Suppressor macrophage treated with lipopolysaccharide for 4 hours (primary cell): Measurements from ENCODE around the gene SOX13.
"Not testable (repeated sequence)": the region's sequence is repeated elsewhere in the genome, so short reads cannot be mapped to it uniquely, and the experiment has no call there.

Experiments used
- DNase-seq: peaks from one replicate; pipeline ENCODE4 v3.0.0-alpha.2; 2020

The SOX13 gene

DNA sequence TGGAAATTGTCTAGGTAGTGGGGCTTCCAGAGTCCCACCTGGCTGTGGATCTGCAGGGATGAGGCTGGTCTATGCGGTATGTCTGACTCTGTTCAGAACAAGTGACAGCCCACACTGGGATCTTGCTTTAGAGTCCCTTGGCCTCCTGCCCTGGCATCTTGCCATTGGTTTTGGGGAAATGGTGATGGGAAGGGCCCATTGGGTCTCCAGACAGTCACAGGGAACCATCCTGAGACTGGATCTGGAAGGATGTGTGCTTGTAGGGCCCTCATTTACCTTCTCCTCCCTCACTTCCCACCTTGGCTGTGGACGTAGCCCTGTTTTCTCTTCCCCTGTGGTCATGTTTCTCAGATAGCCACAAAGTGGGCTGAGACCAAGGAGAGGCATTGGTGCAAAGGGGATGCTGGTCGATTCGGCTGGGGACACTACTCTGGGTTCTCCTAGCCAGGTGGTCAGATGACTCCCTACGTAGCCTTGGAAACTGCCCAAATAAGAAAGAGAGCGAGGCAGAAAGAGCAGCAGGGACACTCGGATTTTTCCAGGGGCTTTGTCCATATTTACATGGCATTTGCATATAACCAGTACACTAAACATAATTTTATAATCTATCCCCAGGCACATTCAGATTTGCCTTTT is 15.1 kb downstream of the SOX13 start:
- DNase-seq, result no peak

GRCh38 chr1:204088596-204088995 is 15.7 kb downstream of the SOX13 start:
- DNase-seq, result no peak

- DNase-seq, result no peak
Measured at GRCh38 chr1:204089044-204089751, 16.3 kb downstream of the SOX13 start.

DNA sequence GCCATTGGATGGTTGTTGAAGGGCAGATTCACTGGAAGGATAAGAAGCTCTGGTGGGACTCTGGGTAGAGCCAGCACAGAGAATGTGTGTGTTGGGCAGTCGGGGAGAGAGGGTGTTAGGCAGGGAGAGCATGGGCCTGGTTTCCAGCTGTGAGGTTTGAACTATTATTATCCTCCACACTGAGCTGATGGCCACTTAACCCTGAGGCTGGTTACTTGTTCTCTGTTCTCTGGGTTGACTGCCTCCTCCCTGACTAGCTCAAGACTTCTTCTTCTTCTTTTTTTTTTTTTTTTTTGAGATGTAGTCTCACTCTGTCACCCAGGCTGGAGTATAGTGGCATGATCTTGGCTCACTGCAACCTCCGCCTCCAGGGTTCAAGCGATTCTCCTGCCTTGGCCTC is 17.2 kb downstream of the SOX13 start:
- not testable (repeated sequence) for DNase-seq

- DNase-seq, result no peak
Measured at GRCh38 chr1:204091066-204091465, 18.2 kb downstream of the SOX13 start.

GRCh38 chr1:204091787-204092312 is 18.9 kb downstream of the SOX13 start:
- no peak for DNase-seq

DNA sequence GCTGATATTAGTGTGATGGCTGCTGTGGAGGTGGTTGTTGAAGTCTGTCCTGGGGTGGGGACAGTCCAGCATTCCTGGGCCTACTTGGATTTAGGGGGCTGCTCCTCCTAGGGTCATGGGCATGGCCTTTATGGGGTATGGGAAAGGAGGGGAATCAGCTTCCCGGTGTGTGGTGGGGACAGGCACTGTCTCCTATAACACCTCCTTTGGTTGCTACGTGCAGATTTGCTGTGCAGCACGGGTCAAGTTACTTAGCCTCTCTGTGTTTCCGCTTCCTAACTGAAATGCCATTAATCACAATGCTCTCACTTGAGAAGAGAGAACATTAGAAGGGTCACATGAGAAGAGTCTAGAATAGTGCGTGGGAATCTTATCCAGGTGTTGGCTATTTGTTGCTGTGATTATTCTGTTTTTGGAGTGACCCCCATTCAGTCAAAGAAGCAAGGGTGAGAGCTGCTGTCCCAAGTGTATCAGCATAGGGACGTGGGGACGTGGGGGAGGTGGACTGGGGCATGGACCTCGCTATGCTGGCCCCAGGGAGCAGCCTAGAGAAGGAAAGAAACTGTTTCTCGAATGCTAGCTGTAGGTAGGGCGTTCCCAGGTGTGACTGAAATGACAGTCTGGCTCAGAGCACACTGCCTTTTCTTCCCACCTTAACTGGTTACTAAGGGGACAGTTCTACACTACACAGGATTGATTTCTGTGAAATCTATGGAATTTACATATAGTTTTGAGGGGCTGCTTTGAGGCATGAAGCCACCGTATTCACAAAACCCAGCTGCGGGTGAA is 19.9 kb downstream of the SOX13 start:
- DNase-seq, result no peak

DNA sequence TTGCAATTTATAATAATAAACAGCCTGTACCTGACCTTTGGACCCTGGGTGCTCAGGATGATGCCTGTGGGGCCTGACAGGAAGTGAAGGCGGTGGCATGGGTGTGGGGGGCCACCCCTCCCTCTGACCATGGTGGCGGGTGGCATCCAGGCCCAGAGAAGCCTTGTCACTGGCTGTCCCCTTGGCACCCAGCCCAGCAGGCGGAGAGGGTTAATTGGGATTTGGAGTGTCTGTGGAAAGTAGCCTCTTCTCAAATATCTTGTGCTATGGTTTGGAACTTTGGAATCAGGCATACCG is 20.5 kb downstream of the SOX13 start:
- no peak for DNase-seq

DNA sequence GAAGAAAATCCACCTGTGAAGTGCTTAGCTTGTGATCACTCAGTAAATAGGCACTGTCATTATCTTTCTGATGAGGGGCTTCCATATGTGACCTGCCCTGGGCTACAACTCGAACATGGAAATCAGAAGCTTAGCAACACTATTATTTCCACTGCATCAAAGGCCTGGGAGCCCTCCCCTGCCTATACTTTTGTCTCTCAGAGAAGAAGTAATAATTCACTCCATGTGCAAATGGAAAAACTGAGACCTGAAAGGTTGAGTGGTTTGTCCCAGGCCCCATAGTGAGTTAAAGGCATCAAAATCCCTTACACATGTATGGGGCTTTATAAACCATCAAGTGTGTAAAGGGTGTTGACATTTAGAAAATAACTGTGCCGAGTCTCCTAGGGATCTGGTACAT is 20.9 kb downstream of the SOX13 start:
- DNase-seq, result no peak

- no peak for DNase-seq
Measured at GRCh38 chr1:204094313-204094729, 21.4 kb downstream of the SOX13 start.

DNA sequence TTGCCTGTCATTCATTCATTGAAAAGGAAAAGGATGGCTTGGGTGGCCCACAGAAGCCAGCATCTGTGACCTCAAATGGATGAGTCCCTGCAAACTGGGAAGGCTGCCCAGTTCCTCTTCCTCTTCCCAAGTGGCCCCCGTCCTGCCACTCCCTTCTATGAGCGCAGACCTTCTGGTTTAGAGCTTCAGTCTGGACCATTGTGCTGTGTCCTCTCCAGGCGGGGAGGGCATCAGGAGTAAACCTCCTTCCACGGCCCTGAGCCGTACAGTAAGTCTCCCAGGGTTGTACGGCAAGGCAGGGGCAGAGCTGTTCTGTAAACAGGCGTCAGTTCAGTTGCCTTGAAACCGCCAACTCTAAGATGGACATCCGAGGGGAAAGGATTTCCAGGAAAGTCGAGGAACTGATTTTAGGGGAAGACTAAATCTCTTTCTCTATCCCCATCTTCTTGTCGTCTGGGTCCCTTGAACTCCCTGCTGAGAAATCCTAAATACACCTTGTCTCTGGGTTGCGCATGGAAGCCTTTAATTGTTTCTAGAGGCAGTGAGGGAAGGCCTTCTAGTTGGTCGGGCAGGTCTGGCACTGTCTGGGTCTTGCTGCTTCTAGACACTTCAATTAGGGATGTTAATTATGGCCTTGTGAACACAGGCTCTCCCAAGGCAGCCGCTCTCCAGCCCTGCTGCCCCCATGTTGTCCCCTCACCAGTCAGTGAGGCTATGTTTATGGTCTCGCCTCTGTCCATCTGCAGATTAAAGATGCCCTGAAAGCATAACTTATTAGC is 22.1 kb downstream of the SOX13 start:
- peak; percentile 33 for DNase-seq

- DNase-seq, result no peak
Measured at GRCh38 chr1:204096931-204097330, 24.0 kb downstream of the SOX13 start.

GRCh38 chr1:204098683-204099082 is 25.8 kb downstream of the SOX13 start:
- DNase-seq, result no peak

- DNase-seq, result not testable (repeated sequence)
Measured at GRCh38 chr1:204099754-204100153, 26.8 kb downstream of the SOX13 start.

GRCh38 chr1:204102029-204102611 is 29.2 kb downstream of the SOX13 start:
- peak; percentile 23 for DNase-seq

- DNase-seq, result peak; percentile 50
Measured at GRCh38 chr1:204102739-204103430, 30.0 kb downstream of the SOX13 start.

DNA sequence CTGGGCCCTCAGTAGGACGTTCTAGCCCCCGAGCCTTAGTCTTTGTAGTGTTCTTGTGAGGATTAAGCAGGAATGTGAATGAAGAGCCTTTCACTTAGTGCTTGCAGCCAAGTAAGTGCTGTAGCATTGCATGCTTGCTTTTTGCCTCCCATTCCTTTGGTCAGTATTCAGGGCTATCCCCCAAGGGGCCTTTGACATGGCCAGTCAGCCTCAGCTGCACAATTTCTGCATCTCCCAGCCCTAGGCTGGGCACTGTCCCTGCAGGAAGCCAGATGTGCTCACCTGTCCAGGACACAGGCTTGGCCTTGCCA is 30.5 kb downstream of the SOX13 start:
- DNase-seq, result no peak

DNA sequence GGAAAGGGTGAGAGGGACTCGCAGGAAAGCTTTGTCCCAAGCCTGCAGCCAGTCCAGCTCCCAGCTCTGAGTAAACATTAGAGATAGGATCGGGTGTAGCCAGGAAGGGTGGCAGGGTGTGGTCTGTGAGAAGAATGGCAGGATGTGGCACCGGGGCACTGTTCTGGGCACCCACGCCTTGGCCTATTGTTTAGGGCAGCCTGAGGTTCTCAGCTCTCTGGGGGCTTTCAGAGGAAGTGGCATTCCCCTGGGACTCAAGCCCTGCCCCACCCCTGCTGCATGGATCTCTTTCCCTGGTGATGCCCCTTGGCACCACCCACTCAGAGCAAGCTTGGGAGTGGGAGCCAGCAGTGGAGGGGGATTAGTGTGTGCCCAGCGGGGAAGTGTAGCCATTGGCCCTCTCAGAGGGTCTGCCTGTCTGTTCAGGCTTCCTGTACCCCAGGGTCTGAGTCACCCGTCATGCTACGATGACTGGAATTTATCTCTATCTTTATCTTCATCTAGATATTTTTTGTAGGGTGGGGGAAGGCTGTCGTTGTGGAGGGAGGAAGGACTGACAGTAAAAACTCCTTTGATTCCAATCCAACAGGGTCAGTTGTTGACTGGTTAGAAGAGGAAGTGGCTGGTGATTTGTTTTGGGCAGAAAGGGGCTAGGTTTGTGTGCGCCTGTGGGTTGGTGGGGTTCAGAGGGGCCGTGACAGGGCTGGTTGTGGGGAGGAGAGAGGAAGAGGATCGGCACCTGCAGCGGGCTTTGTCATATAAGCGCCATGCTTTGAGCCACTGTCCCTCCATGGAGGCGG is 31.6 kb downstream of the SOX13 start:
- peak; percentile 19 for DNase-seq

DNA sequence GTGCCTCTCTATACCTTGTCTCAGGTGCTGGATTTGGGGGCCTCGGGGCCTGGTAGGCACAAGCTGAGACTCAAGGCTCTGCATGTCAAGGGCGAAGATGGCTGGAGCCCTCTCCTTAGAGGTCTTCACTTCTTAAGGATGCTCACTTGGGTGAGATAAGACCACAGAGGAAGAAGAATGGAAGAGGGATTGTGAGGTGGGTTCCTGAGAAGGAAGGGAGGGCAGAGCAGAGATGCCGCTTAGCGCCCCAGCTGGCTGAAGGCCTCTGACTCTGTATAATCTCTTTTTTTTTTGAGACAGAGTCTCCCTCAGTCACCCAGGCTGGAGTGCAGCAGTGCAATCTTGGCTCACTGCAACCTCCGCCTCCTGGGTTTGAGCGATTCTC is 32.2 kb downstream of the SOX13 start:
- no peak for DNase-seq

DNA sequence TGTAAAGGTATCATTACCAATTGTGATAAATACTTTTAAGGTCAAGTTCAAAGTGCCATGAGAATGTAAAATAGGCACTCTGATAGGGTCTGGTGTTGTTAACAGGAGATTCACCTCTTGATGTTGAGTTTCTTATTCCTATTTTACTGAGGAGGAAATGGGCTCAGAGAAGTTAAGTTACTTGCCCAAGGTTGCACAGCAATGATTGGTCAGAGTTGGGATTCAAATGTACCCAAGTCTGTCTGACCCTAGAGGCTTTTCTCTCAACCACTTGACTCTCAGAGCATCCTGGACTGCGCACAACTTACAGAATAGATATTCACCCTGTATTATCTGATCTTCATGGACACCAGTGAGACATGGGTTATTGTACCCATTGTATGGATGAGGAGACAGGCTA is 33.9 kb downstream of the SOX13 start:
- no peak for DNase-seq

DNA sequence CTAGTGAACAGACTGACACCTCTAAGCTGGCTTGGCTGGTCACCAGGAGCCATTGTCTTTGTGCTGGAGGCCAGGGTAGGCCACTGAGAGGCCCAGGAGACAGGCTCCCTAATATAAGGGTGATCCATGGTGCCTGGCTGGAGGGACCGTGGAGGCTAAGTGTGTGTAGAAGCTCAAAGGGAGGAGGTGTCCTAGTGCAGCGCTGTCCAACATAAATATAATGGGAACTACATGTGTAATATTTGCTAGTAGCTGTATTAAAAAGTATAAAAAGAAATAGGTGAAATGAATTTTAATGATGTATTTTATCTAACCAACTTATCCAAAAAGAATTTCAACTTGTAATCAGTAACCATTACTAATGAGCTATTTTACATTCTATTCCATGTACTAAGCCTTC is 35.0 kb downstream of the SOX13 start:
- no peak for DNase-seq
